ENCODE measurements around the gene SPATA31C2.

GRCh38 chr9:88183798-88184495 is 45.7 kb upstream of the SPATA31C2 start:
- no peak for TF ChIP-seq CTCF (conservative IDR thresholded peaks at IDR 0.05; ENCODE audit: low read depth, low read length)
- no peak for TF ChIP-seq POLR2A (IDR thresholded peaks at IDR 0.05; ENCODE audit: low read depth, low read length)
- TF ChIP-seq CHD1 (IDR thresholded peaks at IDR 0.05; ENCODE audit: low read depth, low read length) = no peak
- no peak for TF ChIP-seq RCOR1 (IDR thresholded peaks at IDR 0.05; ENCODE audit: insufficient replicate concordance, low read length)
- TF ChIP-seq, protein P1, sequence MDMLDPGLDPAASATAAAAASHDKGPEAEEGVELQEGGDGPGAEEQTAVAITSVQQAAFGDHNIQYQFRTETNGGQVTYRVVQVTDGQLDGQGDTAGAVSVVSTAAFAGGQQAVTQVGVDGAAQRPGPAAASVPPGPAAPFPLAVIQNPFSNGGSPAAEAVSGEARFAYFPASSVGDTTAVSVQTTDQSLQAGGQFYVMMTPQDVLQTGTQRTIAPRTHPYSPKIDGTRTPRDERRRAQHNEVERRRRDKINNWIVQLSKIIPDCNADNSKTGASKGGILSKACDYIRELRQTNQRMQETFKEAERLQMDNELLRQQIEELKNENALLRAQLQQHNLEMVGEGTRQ (IDR thresholded peaks at IDR 0.05; ENCODE audit: low read depth, low read length) = no peak
